Measurements from ENCODE around the gene WIPI1.

The WIPI1 gene

GRCh38 chr17:68460146-68460545 is 2.9 kb upstream of the WIPI1 start:
- no peak for DNase-seq

GRCh38 chr17:68459037-68459639 is 1.8 kb upstream of the WIPI1 start:
- DNase-seq, result no peak

GRCh38 chr17:68458260-68459036 is 1.2 kb upstream of the WIPI1 start:
- DNase-seq, result no peak

GRCh38 chr17:68457539-68458259 is 403 bp upstream of the WIPI1 start:
- peak; percentile 99 for DNase-seq

GRCh38 chr17:68456339-68457167 is 743 bp downstream of the WIPI1 start:
- no peak for DNase-seq

- peak; percentile 81 for DNase-seq
Observed at GRCh38 chr17:68455901-68456338, 1.4 kb downstream of the WIPI1 start.

- DNase-seq, result no peak
Observed at GRCh38 chr17:68453991-68454665, 3.2 kb downstream of the WIPI1 start.

- no peak for DNase-seq
Observed at GRCh38 chr17:68452724-68453290, 4.5 kb downstream of the WIPI1 start.

- DNase-seq, result no peak
Observed at GRCh38 chr17:68451670-68452354, 5.5 kb downstream of the WIPI1 start.

GRCh38 chr17:68450801-68451200 is 6.5 kb downstream of the WIPI1 start:
- DNase-seq, result no peak

- DNase-seq, result peak; percentile 44
Observed at GRCh38 chr17:68450391-68450790, 6.9 kb downstream of the WIPI1 start.

- DNase-seq, result no peak
Observed at GRCh38 chr17:68449021-68449739, 8.1 kb downstream of the WIPI1 start.

GRCh38 chr17:68446626-68447041 is 10.7 kb downstream of the WIPI1 start:
- DNase-seq, result no peak

GRCh38 chr17:68445671-68446070 is 11.6 kb downstream of the WIPI1 start:
- DNase-seq, result no peak

- DNase-seq, result no peak
Observed at GRCh38 chr17:68443972-68444464, 13.3 kb downstream of the WIPI1 start.

GRCh38 chr17:68441070-68441770 is 16.1 kb downstream of the WIPI1 start:
- no peak for DNase-seq

- DNase-seq, result no peak
Observed at GRCh38 chr17:68440526-68440925, 16.8 kb downstream of the WIPI1 start.

GRCh38 chr17:68439656-68440290 is 17.5 kb downstream of the WIPI1 start:
- no peak for DNase-seq
